ENCODE data around the gene ABCG8. TPM values are rescaled to one million over a fixed set of nuclear protein-coding genes. Genes with fewer than 3 reads are reported as not detected.
A peak's percentile ranks its signal among the peaks of the same experiment; 100 is the strongest.

The ABCG8 gene
- total RNA-seq, 1 experiment from 2014 or later: not detected

GRCh38 chr2:43831543-43832294, 7.1 kb upstream of the ABCG8 start:
- TF ChIP-seq CTCF (IDR thresholded peaks at IDR 0.05; ENCODE audit: insufficient read depth in 1 of 2, low read depth in 1 of 2, low read length in 1 of 2, severe bottlenecking in 1 of 2, unreplicated experiment in 1 of 2): no peak
- H3K9me3 ChIP-seq: no peaks in the 10 kb centered on the region
- ChIA-PET POLR2A (no interaction called here), CTCF (no interaction called here)
- H3K27ac Mint-ChIP-seq (ENCODE audit: unreplicated experiment): no peak overlapping the region
- no peaks in the 10 kb centered on the region for H3K9me3 Mint-ChIP-seq (ENCODE audit: unreplicated experiment)
- H3K4me1 Mint-ChIP-seq (ENCODE audit: low read depth, unreplicated experiment): no peaks in the 10 kb centered on the region
- no peaks in the 10 kb centered on the region for H3K27me3 ChIP-seq (replicated peaks; ENCODE audit: control insufficient read depth, insufficient read depth, low read length)
- no peaks in the 10 kb centered on the region for H3K36me3 Mint-ChIP-seq (ENCODE audit: insufficient read depth, unreplicated experiment)
- H3K4me3 Mint-ChIP-seq (ENCODE audit: unreplicated experiment): peak overlapping the region; percentile 45
- BruUV-seq (replicated peaks): no TSS peak
- no peaks in the 10 kb centered on the region for H3K4me1 ChIP-seq
- peaks cover 7% of the 10 kb centered on the region for H3K27me3 Mint-ChIP-seq (ENCODE audit: insufficient read depth, unreplicated experiment)
- intact Hi-C loops (cut with micrococcal nuclease; ENCODE audit: unreplicated experiment): no loop called here
- H3K36me3 ChIP-seq (ENCODE audit: control insufficient read depth, insufficient read depth, low read length): no peaks in the 10 kb centered on the region
- DNase-seq: no peak
- H3K4me3 ChIP-seq (ENCODE audit: low read depth, low read length): no peak overlapping the region

- H3K4me1 ChIP-seq: no peaks in the 10 kb centered on the region
- POLR2A ChIA-PET: no interaction called here
- no peaks in the 10 kb centered on the region for H3K9me3 ChIP-seq
- intact Hi-C loops (cut with micrococcal nuclease; ENCODE audit: unreplicated experiment): no loop called here
- H3K27me3 Mint-ChIP-seq (ENCODE audit: insufficient read depth, unreplicated experiment): peaks cover 7% of the 10 kb centered on the region
- H3K9me3 Mint-ChIP-seq (ENCODE audit: unreplicated experiment): no peaks in the 10 kb centered on the region
- no peaks in the 10 kb centered on the region for H3K4me1 Mint-ChIP-seq (ENCODE audit: low read depth, unreplicated experiment)
- TF ChIP-seq CTCF (IDR thresholded peaks at IDR 0.05; ENCODE audit: insufficient read depth in 1 of 2, low read depth in 1 of 2, low read length in 1 of 2, severe bottlenecking in 1 of 2, unreplicated experiment in 1 of 2): no peak
- no peaks in the 10 kb centered on the region for H3K36me3 Mint-ChIP-seq (ENCODE audit: insufficient read depth, unreplicated experiment)
- H3K36me3 ChIP-seq (ENCODE audit: control insufficient read depth, insufficient read depth, low read length): no peaks in the 10 kb centered on the region
- no peak overlapping the region for H3K4me3 Mint-ChIP-seq (ENCODE audit: unreplicated experiment)
- H3K27me3 ChIP-seq (replicated peaks; ENCODE audit: control insufficient read depth, insufficient read depth, low read length): no peaks in the 10 kb centered on the region
- no peak overlapping the region for H3K27ac Mint-ChIP-seq (ENCODE audit: unreplicated experiment)
- DNase-seq: no peak
- H3K4me3 ChIP-seq (ENCODE audit: low read depth, low read length): no peak overlapping the region
- CTCF ChIA-PET: no interaction called here
- no TSS peak for BruUV-seq (replicated peaks)
Measured at GRCh38 chr2:43832457-43832856, 6.3 kb upstream of the ABCG8 start.

- Mint-ChIP-seq H3K36me3 (ENCODE audit: insufficient read depth, unreplicated experiment) (no peaks in the 10 kb centered on the region), H3K9me3 (ENCODE audit: unreplicated experiment) (no peaks in the 10 kb centered on the region), H3K4me3 (ENCODE audit: unreplicated experiment) (no peak overlapping the region), H3K27me3 (ENCODE audit: insufficient read depth, unreplicated experiment) (no peaks in the 10 kb centered on the region), H3K4me1 (ENCODE audit: low read depth, unreplicated experiment) (no peaks in the 10 kb centered on the region), H3K27ac (ENCODE audit: unreplicated experiment) (no peak overlapping the region)
- Histone ChIP-seq H3K4me3 (ENCODE audit: low read depth, low read length) (no peak overlapping the region), H3K36me3 (ENCODE audit: control insufficient read depth, insufficient read depth, low read length) (no peaks in the 10 kb centered on the region), H3K4me1 (no peaks in the 10 kb centered on the region), H3K27me3 (replicated peaks; ENCODE audit: control insufficient read depth, insufficient read depth, low read length) (no peaks in the 10 kb centered on the region), H3K9me3 (no peaks in the 10 kb centered on the region)
- POLR2A ChIA-PET: no interaction called here
- CTCF ChIA-PET: interaction anchor here (1.1 kb wide), 1 partner anchor 232 kb away, joined by 3 read pairs; no protein-coding TSS in a partner anchor
- intact Hi-C loops (cut with micrococcal nuclease; ENCODE audit: unreplicated experiment): no loop called here
- DNase-seq: no peak
- BruUV-seq (replicated peaks): no TSS peak
- TF ChIP-seq CTCF (IDR thresholded peaks at IDR 0.05; ENCODE audit: insufficient read depth in 1 of 2, low read depth in 1 of 2, low read length in 1 of 2, severe bottlenecking in 1 of 2, unreplicated experiment in 1 of 2): no peak
Measured at GRCh38 chr2:43837033-43837432, 1.7 kb upstream of the ABCG8 start.
